Neural cell (in vitro differentiated cells): Measurements from ENCODE around the gene EYA2.

ENCODE experiments used
- CTCF ChIP-seq: fragments of 450-650 bp; IDR thresholded peaks from 2 replicates; pipeline ENCODE4 v1.5.1; 2014; ENCODE audit warnings: antibody characterized with exemption, mild to moderate bottlenecking, moderate library complexity; ENCODE audit not compliant: poor library complexity, severe bottlenecking
- EZH2 ChIP-seq: fragments of 200-600, 300-800 bp; shearing (Covaris generic), sonication (generic); IDR thresholded peaks from 2 replicates; pipeline ENCODE4 v1.6.1; 2014; ENCODE audit warnings: antibody characterized with exemption, low read length, borderline replicate concordance, mild to moderate bottlenecking; ENCODE audit not compliant: insufficient read depth, poor library complexity, severe bottlenecking
- POLR2AphosphoS5 ChIP-seq: IDR thresholded peaks from 2 replicates; pipeline ENCODE4 v1.6.1; 2012
- RAD21 ChIP-seq: fragments of 450-650 bp; conservative IDR thresholded peaks from 2 replicates; pipeline ENCODE4 v1.6.1; 2014; ENCODE audit warnings: antibody characterized with exemption, mild to moderate bottlenecking, moderate library complexity
- REST ChIP-seq: IDR thresholded peaks from 2 replicates; pipeline ENCODE4 v1.6.1; 2012; ENCODE audit warnings: borderline replicate concordance
- SMC3 ChIP-seq: fragments of 450-650 bp; conservative IDR thresholded peaks from 2 replicates; pipeline ENCODE4 v1.6.1; 2014; ENCODE audit warnings: antibody characterized with exemption, mild to moderate bottlenecking, moderate library complexity; ENCODE audit not compliant: poor library complexity

GRCh38 chr20:47141350-47141921 is 246.8 kb downstream of the EYA2 start:
- TF ChIP-seq CTCF (no peak), EZH2 (no peak), POLR2AphosphoS5 (no peak), REST (no peak), SMC3 (no peak), RAD21 (no peak)
